ENCODE measurements around the gene RBM34.

RBM34 gene

DNA sequence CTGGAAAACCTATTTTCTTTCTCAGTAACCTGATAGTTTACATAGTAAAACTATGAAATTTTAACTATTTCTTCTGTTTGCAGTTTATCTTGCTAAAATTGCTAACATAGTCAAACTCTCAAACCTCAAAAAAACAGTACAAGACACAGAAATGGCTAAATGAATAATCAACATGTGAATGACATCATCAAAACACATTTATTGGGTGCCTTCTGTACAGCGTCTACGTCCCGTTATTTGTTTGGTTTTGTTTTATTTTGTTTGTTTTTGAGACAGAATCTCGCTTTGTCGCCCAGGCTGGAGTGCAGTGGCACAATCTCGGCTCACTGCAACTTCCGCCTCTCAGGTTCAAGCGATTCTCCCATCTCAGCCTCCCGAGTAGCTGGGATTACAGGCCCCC lies 11.2 kb downstream of the RBM34 start:
- Histone ChIP-seq H3K27me3 (ENCODE audit: control insufficient read depth, low read length) (no peaks in the 10 kb centered on the region), H4K20me1 (ENCODE audit: control insufficient read depth, insufficient read depth, low read depth, low read length) (no peaks in the 10 kb centered on the region), H3K9me3 (ENCODE audit: control insufficient read depth, insufficient read depth, low read length) (no peaks in the 10 kb centered on the region), H3K36me3 (ENCODE audit: control insufficient read depth, low read length) (peaks cover 86% of the 10 kb centered on the region), H3K4me2 (ENCODE audit: low read length) (no peak overlapping the region), H3K27ac (ENCODE audit: low read depth, low read length) (no peak overlapping the region), H3K4me3 (ENCODE audit: low read length) (no peak overlapping the region), H3K9me2 (replicated peaks; ENCODE audit: control insufficient read depth, low read length) (no peaks in the 10 kb centered on the region), H3F3A (ENCODE audit: control insufficient read depth, insufficient read depth) (no peaks in the 10 kb centered on the region), H3K4me1 (ENCODE audit: control insufficient read depth, low read length) (no peaks in the 10 kb centered on the region; the same call in 1 of the 2 replicates), H3K79me2 (ENCODE audit: control insufficient read depth, low read length) (peaks cover 16% of the 10 kb centered on the region)
- TF ChIP-seq, protein P1, sequence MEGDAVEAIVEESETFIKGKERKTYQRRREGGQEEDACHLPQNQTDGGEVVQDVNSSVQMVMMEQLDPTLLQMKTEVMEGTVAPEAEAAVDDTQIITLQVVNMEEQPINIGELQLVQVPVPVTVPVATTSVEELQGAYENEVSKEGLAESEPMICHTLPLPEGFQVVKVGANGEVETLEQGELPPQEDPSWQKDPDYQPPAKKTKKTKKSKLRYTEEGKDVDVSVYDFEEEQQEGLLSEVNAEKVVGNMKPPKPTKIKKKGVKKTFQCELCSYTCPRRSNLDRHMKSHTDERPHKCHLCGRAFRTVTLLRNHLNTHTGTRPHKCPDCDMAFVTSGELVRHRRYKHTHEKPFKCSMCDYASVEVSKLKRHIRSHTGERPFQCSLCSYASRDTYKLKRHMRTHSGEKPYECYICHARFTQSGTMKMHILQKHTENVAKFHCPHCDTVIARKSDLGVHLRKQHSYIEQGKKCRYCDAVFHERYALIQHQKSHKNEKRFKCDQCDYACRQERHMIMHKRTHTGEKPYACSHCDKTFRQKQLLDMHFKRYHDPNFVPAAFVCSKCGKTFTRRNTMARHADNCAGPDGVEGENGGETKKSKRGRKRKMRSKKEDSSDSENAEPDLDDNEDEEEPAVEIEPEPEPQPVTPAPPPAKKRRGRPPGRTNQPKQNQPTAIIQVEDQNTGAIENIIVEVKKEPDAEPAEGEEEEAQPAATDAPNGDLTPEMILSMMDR (IDR thresholded peaks at IDR 0.05; ENCODE audit: low read depth, low read length, poor library complexity, severe bottlenecking), result no peak
- TF ChIP-seq EZH2phosphoT487 (IDR thresholded peaks at IDR 0.05; ENCODE audit: borderline replicate concordance, low read length), result no peak

DNA sequence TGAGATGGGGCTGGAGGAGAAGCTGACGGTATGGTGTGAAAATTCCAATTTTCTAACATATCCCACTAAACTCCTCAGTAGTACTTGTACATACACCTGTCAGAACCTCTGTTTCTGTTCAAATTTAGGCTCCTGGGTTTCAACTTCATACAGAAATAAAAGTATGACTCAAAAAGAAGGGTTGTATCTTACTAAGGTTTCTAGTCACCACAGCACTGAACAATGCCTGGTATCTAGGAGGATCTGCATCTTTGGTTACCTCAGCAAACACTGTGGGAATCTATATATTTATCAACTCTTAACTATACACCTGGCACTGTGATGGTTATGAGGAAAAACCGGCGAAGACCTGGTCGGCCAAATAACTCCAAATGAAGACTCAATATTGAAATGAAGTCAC lies 13.8 kb downstream of the RBM34 start:
- no peak overlapping the region for H3K27ac ChIP-seq (ENCODE audit: low read depth, low read length)
- no peak overlapping the region for H3K4me3 ChIP-seq (ENCODE audit: low read length)
- H3K79me2 ChIP-seq (ENCODE audit: control insufficient read depth, low read length), result peaks cover 30% of the 10 kb centered on the region
- H3K9me2 ChIP-seq (replicated peaks; ENCODE audit: control insufficient read depth, low read length), result no peaks in the 10 kb centered on the region
- H3K9me3 ChIP-seq (ENCODE audit: control insufficient read depth, insufficient read depth, low read length), result no peaks in the 10 kb centered on the region
- H4K20me1 ChIP-seq (ENCODE audit: control insufficient read depth, insufficient read depth, low read depth, low read length), result no peaks in the 10 kb centered on the region
- no peaks in the 10 kb centered on the region for H3K27me3 ChIP-seq (ENCODE audit: control insufficient read depth, low read length)
- H3K36me3 ChIP-seq (ENCODE audit: control insufficient read depth, low read length), result peaks cover 85% of the 10 kb centered on the region
- H3K4me1 ChIP-seq (ENCODE audit: control insufficient read depth, low read length), result no peaks in the 10 kb centered on the region; the same call in 1 of the 2 replicates
- no peaks in the 10 kb centered on the region for H3F3A ChIP-seq (ENCODE audit: control insufficient read depth, insufficient read depth)
- TF ChIP-seq, protein P1 (IDR thresholded peaks at IDR 0.05; ENCODE audit: low read depth, low read length, poor library complexity, severe bottlenecking), result no peak
- TF ChIP-seq EZH2phosphoT487 (IDR thresholded peaks at IDR 0.05; ENCODE audit: borderline replicate concordance, low read length), result no peak
- no peak overlapping the region for H3K4me2 ChIP-seq (ENCODE audit: low read length)

DNA sequence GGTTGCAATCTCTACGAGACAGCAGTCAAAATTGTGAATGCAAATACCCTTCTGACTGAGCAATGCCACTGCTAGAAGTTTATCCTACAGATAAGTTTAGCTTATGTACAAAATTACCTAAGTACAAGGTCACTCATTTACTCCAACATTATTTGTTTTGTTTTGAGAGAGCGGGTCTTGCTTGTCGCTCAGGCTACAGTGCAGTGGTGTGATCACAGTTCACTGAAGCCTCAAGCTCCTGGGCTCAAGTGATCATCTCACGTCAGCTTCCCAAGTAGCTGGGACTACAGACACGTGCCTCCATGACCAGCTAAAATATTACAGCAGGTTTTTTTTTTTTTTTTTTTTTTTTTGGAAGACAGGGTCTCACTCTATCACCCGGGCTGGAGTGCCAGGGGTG lies 15.4 kb downstream of the RBM34 start:
- H3K9me2 ChIP-seq (replicated peaks; ENCODE audit: control insufficient read depth, low read length), result no peaks in the 10 kb centered on the region
- no peak overlapping the region for H3K4me3 ChIP-seq (ENCODE audit: low read length)
- no peaks in the 10 kb centered on the region; the same call in 1 of the 2 replicates for H3K4me1 ChIP-seq (ENCODE audit: control insufficient read depth, low read length)
- H3K36me3 ChIP-seq (ENCODE audit: control insufficient read depth, low read length), result peaks cover 79% of the 10 kb centered on the region
- H3K27me3 ChIP-seq (ENCODE audit: control insufficient read depth, low read length), result no peaks in the 10 kb centered on the region
- H4K20me1 ChIP-seq (ENCODE audit: control insufficient read depth, insufficient read depth, low read depth, low read length), result no peaks in the 10 kb centered on the region
- H3K79me2 ChIP-seq (ENCODE audit: control insufficient read depth, low read length), result peaks cover 29% of the 10 kb centered on the region
- TF ChIP-seq, protein P1 (IDR thresholded peaks at IDR 0.05; ENCODE audit: low read depth, low read length, poor library complexity, severe bottlenecking), result no peak
- no peak for TF ChIP-seq EZH2phosphoT487 (IDR thresholded peaks at IDR 0.05; ENCODE audit: borderline replicate concordance, low read length)
- no peaks in the 10 kb centered on the region for H3F3A ChIP-seq (ENCODE audit: control insufficient read depth, insufficient read depth)
- no peaks in the 10 kb centered on the region for H3K9me3 ChIP-seq (ENCODE audit: control insufficient read depth, insufficient read depth, low read length)
- H3K27ac ChIP-seq (ENCODE audit: low read depth, low read length), result no peak overlapping the region
- no peak overlapping the region for H3K4me2 ChIP-seq (ENCODE audit: low read length)

Measured in DOHH2 (cell line).